ENCODE measurements around the gene ZSWIM6. TPM values are rescaled to one million over a fixed set of nuclear protein-coding genes. Genes with fewer than 3 reads are reported as not detected.

ZSWIM6 gene
- polyA plus RNA-seq, 1 experiment = 11.1 TPM

DNA sequence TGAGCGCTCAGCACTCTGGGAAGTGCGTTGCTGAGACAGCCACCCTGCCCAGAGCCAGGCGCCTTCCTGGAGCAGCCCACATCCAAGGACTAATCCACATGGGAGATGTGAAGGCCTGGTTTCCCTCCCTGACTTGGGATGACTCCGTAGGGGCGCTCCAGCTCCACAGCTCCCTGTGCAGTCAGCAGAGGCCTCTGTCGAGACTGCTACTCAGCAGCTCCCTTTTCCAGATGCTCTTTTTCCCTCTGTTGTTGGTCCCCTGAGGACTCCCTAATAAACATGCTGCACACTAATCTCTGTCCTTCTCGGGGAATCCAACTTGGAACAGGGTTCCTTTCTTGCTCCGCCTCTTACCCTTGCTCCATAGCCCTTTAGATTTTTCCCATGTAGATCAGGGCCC, 237.3 kb downstream of the ZSWIM6 start:
- POLR2A ChIA-PET = no interaction called here
- TF ChIP-seq, protein P1, sequence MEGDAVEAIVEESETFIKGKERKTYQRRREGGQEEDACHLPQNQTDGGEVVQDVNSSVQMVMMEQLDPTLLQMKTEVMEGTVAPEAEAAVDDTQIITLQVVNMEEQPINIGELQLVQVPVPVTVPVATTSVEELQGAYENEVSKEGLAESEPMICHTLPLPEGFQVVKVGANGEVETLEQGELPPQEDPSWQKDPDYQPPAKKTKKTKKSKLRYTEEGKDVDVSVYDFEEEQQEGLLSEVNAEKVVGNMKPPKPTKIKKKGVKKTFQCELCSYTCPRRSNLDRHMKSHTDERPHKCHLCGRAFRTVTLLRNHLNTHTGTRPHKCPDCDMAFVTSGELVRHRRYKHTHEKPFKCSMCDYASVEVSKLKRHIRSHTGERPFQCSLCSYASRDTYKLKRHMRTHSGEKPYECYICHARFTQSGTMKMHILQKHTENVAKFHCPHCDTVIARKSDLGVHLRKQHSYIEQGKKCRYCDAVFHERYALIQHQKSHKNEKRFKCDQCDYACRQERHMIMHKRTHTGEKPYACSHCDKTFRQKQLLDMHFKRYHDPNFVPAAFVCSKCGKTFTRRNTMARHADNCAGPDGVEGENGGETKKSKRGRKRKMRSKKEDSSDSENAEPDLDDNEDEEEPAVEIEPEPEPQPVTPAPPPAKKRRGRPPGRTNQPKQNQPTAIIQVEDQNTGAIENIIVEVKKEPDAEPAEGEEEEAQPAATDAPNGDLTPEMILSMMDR (IDR thresholded peaks at IDR 0.05; ENCODE audit: insufficient read depth, low read depth, low read length) = no peak
- CTCF ChIA-PET = interaction anchor here (1.0 kb wide), 1 partner anchor 12 kb away, joined by 3 read pairs; no protein-coding TSS in a partner anchor

GRCh38 chr5:61570767-61571166, 238.7 kb downstream of the ZSWIM6 start:
- Histone ChIP-seq H3K4me3 (ENCODE audit: low read depth, low read length) (no peak overlapping the region), H3K36me3 (ENCODE audit: control insufficient read depth, insufficient read depth, low read length) (no peaks in the 10 kb centered on the region), H3K27me3 (ENCODE audit: control insufficient read depth, insufficient read depth, low read length) (peaks cover 3% of the 10 kb centered on the region; the same call in 1 of the 2 replicates)
- POLR2A ChIA-PET = no interaction called here
- DNase-seq (ENCODE audit: low read depth) = no peak
- CTCF ChIA-PET = no interaction called here
- TF ChIP-seq, protein P1 (IDR thresholded peaks at IDR 0.05; ENCODE audit: insufficient read depth, low read depth, low read length) = no peak

More for the DNA sequence above, 237.3 kb downstream of the ZSWIM6 start:
- no peak for DNase-seq (ENCODE audit: low read depth)
- Histone ChIP-seq H3K27me3 (ENCODE audit: control insufficient read depth, insufficient read depth, low read length) (peaks cover 3% of the 10 kb centered on the region; the same call in 1 of the 2 replicates), H3K4me3 (ENCODE audit: low read depth, low read length) (no peak overlapping the region), H3K36me3 (ENCODE audit: control insufficient read depth, insufficient read depth, low read length) (no peaks in the 10 kb centered on the region)

GRCh38 chr5:61572959-61573358, 240.9 kb downstream of the ZSWIM6 start:
- H3K36me3 ChIP-seq (ENCODE audit: control insufficient read depth, insufficient read depth, low read length) = no peaks in the 10 kb centered on the region
- no peak for DNase-seq (ENCODE audit: low read depth)
- peaks cover 3% of the 10 kb centered on the region; the same call in 1 of the 2 replicates for H3K27me3 ChIP-seq (ENCODE audit: control insufficient read depth, insufficient read depth, low read length)
- CTCF ChIA-PET = interaction anchor here (1.3 kb wide), 1 partner anchor 28 kb away, joined by 3 read pairs; no protein-coding TSS in a partner anchor
- no peak overlapping the region for H3K4me3 ChIP-seq (ENCODE audit: low read depth, low read length)
- TF ChIP-seq, protein P1 (IDR thresholded peaks at IDR 0.05; ENCODE audit: insufficient read depth, low read depth, low read length) = no peak
- POLR2A ChIA-PET = interaction anchor here (0.6 kb wide), 1 partner anchor 23 kb away, joined by 3 read pairs; no protein-coding TSS in a partner anchor

- DNase-seq (ENCODE audit: low read depth) = peak; percentile 48
- ChIA-PET CTCF (interaction anchor here (0.7 kb wide), 1 partner anchor 200 kb away, joined by 3 read pairs; no protein-coding TSS in a partner anchor), POLR2A (no interaction called here)
- peaks cover 1% of the 10 kb centered on the region for H3K27me3 ChIP-seq (ENCODE audit: control insufficient read depth, insufficient read depth, low read length)
- H3K36me3 ChIP-seq (ENCODE audit: control insufficient read depth, insufficient read depth, low read length) = no peaks in the 10 kb centered on the region
- no peak overlapping the region for H3K4me3 ChIP-seq (ENCODE audit: low read depth, low read length)
- TF ChIP-seq, protein P1 (IDR thresholded peaks at IDR 0.05; ENCODE audit: insufficient read depth, low read depth, low read length) = no peak
These were observed 243.0 kb downstream of the ZSWIM6 start for GRCh38 chr5:61575103-61575502.

DNA sequence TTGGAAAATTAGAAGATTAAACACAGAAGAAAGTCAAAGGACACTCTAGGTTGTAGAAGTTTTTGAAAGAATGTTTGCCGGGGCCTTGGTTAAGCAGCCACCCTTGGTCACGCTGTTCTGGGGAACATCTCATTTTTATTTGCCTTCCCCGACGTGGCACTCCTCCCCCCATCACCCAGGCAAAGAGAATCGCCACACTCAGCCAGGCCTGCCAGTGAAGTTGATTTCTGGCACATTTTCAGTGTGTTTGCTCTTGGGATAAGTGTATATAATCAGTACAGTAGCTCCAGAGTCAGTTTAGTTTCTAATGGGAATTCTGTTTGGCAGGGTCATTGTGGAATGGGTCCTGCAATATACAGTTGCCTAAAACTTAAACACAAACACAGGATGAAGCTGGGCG, 243.5 kb downstream of the ZSWIM6 start:
- DNase-seq (ENCODE audit: low read depth) = no peak
- ChIA-PET CTCF (interaction anchor here (1.3 kb wide), 1 partner anchor 9 kb away, joined by 3 read pairs; no protein-coding TSS in a partner anchor), POLR2A (no interaction called here)
- peaks cover 1% of the 10 kb centered on the region for H3K27me3 ChIP-seq (ENCODE audit: control insufficient read depth, insufficient read depth, low read length)
- H3K4me3 ChIP-seq (ENCODE audit: low read depth, low read length) = no peak overlapping the region
- H3K36me3 ChIP-seq (ENCODE audit: control insufficient read depth, insufficient read depth, low read length) = no peaks in the 10 kb centered on the region
- TF ChIP-seq, protein P1 (IDR thresholded peaks at IDR 0.05; ENCODE audit: insufficient read depth, low read depth, low read length) = no peak

Measured in BJ (cell line).